Esophagus muscularis mucosa (tissue), 3 donors: Measurements from ENCODE around the gene SPEF1.

Experiments used
- POLR2A ChIP-seq: fragments of 450-650 bp; IDR thresholded peaks from one replicate; pipeline ENCODE4 v1.6.1; 2017; ENCODE audit warnings: antibody characterized with exemption, moderate library complexity, mild to moderate bottlenecking, low read depth
- TF ChIP-seq, protein P1 (sequence below), 3 experiments: fragments of 200-600 bp in 2 of 3; fragments of 450-650 bp in 1 of 3; sonication (generic) in 2 of 3; IDR thresholded peaks; one replicate each; pipeline ENCODE4 v1.5.1; 2017 to 2019; ENCODE audit warnings: antibody characterized with exemption in 3 of 3, mild to moderate bottlenecking in 2 of 3, moderate library complexity in 1 of 3

DNA sequence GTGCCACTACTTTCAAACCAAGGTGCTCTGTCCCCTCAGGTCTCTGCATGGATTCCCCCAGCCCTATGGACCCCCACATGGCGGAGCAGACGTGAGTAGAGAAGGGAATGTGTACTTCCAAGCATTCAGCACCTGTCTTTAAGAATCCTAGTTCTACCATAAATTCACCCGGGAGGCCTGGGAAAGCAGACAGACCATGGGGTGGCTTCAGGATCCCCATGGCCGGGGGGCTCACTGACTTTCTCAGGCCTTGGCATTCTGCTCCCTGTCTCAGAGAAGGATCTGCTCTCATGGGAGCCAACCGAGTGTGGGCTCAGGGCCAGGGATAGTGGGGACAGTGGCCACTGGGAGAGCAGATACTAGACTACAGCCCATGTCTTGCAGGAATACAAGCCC, 17.1 kb upstream of the SPEF1 start:
- TF ChIP-seq, protein P1, sequence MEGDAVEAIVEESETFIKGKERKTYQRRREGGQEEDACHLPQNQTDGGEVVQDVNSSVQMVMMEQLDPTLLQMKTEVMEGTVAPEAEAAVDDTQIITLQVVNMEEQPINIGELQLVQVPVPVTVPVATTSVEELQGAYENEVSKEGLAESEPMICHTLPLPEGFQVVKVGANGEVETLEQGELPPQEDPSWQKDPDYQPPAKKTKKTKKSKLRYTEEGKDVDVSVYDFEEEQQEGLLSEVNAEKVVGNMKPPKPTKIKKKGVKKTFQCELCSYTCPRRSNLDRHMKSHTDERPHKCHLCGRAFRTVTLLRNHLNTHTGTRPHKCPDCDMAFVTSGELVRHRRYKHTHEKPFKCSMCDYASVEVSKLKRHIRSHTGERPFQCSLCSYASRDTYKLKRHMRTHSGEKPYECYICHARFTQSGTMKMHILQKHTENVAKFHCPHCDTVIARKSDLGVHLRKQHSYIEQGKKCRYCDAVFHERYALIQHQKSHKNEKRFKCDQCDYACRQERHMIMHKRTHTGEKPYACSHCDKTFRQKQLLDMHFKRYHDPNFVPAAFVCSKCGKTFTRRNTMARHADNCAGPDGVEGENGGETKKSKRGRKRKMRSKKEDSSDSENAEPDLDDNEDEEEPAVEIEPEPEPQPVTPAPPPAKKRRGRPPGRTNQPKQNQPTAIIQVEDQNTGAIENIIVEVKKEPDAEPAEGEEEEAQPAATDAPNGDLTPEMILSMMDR (IDR thresholded peaks at IDR 0.05), result no peak
- TF ChIP-seq POLR2A, result no peak
